ENCODE data around the gene NDUFA13.

The NDUFA13 gene

GRCh38 chr19:19517235-19517619, 1.2 kb downstream of the NDUFA13 start:
- H3K9ac ChIP-seq (ENCODE audit: insufficient read length, low read depth), result no peak overlapping the region
- peak overlapping the region; percentile 75 for H3K4me3 ChIP-seq (ENCODE audit: insufficient read length, low read depth)

GRCh38 chr19:19520989-19521388, 5.0 kb downstream of the NDUFA13 start:
- Histone ChIP-seq H3K4me3 (ENCODE audit: insufficient read length, low read depth) (no peak overlapping the region), H3K9ac (ENCODE audit: insufficient read length, low read depth) (no peak overlapping the region), H3K9me3 (ENCODE audit: insufficient read depth, low read length) (no peaks in the 10 kb centered on the region), H3K36me3 (ENCODE audit: insufficient read depth, insufficient read length, low read length) (peaks cover 52% of the 10 kb centered on the region), H3K27me3 (ENCODE audit: insufficient read depth, insufficient read length) (no peaks in the 10 kb centered on the region), H3K4me1 (ENCODE audit: insufficient read depth, insufficient read length) (peaks cover 16% of the 10 kb centered on the region)
- DNase-seq (ENCODE audit: low read depth, low spot score), result no peak
- no peak for TF ChIP-seq ZNF274 (IDR thresholded peaks at IDR 0.05; ENCODE audit: low read depth, low read length)

More at GRCh38 chr19:19517235-19517619, 1.2 kb downstream of the NDUFA13 start:
- no peaks in the 10 kb centered on the region for H3K27me3 ChIP-seq (ENCODE audit: insufficient read depth, insufficient read length)
- peaks cover 40% of the 10 kb centered on the region for H3K36me3 ChIP-seq (ENCODE audit: insufficient read depth, insufficient read length, low read length)
- TF ChIP-seq ZNF274 (IDR thresholded peaks at IDR 0.05; ENCODE audit: low read depth, low read length) (no peak), YY1 (IDR thresholded peaks at IDR 0.05; ENCODE audit: insufficient read depth, insufficient read length) (no peak), SUZ12 (IDR thresholded peaks at IDR 0.05; ENCODE audit: extremely low read depth, insufficient read depth, insufficient read length) (no peak)
- H3K9me3 ChIP-seq (ENCODE audit: insufficient read depth, low read length), result no peaks in the 10 kb centered on the region
- peaks cover 15% of the 10 kb centered on the region for H3K4me1 ChIP-seq (ENCODE audit: insufficient read depth, insufficient read length)
- no peak for DNase-seq (ENCODE audit: low read depth, low spot score)

GRCh38 chr19:19523177-19523576, 7.2 kb downstream of the NDUFA13 start:
- TF ChIP-seq ZNF274 (IDR thresholded peaks at IDR 0.05; ENCODE audit: low read depth, low read length) (no peak), YY1 (IDR thresholded peaks at IDR 0.05; ENCODE audit: insufficient read depth, insufficient read length) (no peak), SUZ12 (IDR thresholded peaks at IDR 0.05; ENCODE audit: extremely low read depth, insufficient read depth, insufficient read length) (no peak)
- H3K9me3 ChIP-seq (ENCODE audit: insufficient read depth, low read length), result no peaks in the 10 kb centered on the region
- no peak for DNase-seq (ENCODE audit: low read depth, low spot score)
- peaks cover 63% of the 10 kb centered on the region for H3K36me3 ChIP-seq (ENCODE audit: insufficient read depth, insufficient read length, low read length)
- H3K4me3 ChIP-seq (ENCODE audit: insufficient read length, low read depth), result no peak overlapping the region
- peaks cover 18% of the 10 kb centered on the region for H3K4me1 ChIP-seq (ENCODE audit: insufficient read depth, insufficient read length)
- H3K27me3 ChIP-seq (ENCODE audit: insufficient read depth, insufficient read length), result no peaks in the 10 kb centered on the region
- no peak overlapping the region for H3K9ac ChIP-seq (ENCODE audit: insufficient read length, low read depth)

- H3K4me3 ChIP-seq (ENCODE audit: insufficient read length, low read depth), result no peak overlapping the region
- peaks cover 65% of the 10 kb centered on the region for H3K36me3 ChIP-seq (ENCODE audit: insufficient read depth, insufficient read length, low read length)
- no peak for DNase-seq (ENCODE audit: low read depth, low spot score)
- H3K4me1 ChIP-seq (ENCODE audit: insufficient read depth, insufficient read length), result peaks cover 21% of the 10 kb centered on the region
- H3K27me3 ChIP-seq (ENCODE audit: insufficient read depth, insufficient read length), result no peaks in the 10 kb centered on the region
- no peak overlapping the region for H3K9ac ChIP-seq (ENCODE audit: insufficient read length, low read depth)
- TF ChIP-seq ZNF274 (IDR thresholded peaks at IDR 0.05; ENCODE audit: low read depth, low read length) (no peak), SUZ12 (IDR thresholded peaks at IDR 0.05; ENCODE audit: extremely low read depth, insufficient read depth, insufficient read length) (no peak), YY1 (IDR thresholded peaks at IDR 0.05; ENCODE audit: insufficient read depth, insufficient read length) (no peak)
- H3K9me3 ChIP-seq (ENCODE audit: insufficient read depth, low read length), result no peaks in the 10 kb centered on the region
Observed at GRCh38 chr19:19524053-19524452, 8.0 kb downstream of the NDUFA13 start.

GRCh38 chr19:19525611-19526380, 9.8 kb downstream of the NDUFA13 start:
- Histone ChIP-seq H3K4me1 (ENCODE audit: insufficient read depth, insufficient read length) (peaks cover 32% of the 10 kb centered on the region), H3K36me3 (ENCODE audit: insufficient read depth, insufficient read length, low read length) (peaks cover 64% of the 10 kb centered on the region), H3K9me3 (ENCODE audit: insufficient read depth, low read length) (no peaks in the 10 kb centered on the region), H3K9ac (ENCODE audit: insufficient read length, low read depth) (peak overlapping the region; percentile 36), H3K27me3 (ENCODE audit: insufficient read depth, insufficient read length) (no peaks in the 10 kb centered on the region), H3K4me3 (ENCODE audit: insufficient read length, low read depth) (no peak overlapping the region)
- DNase-seq (ENCODE audit: low read depth, low spot score), result no peak
- TF ChIP-seq YY1 (IDR thresholded peaks at IDR 0.05; ENCODE audit: insufficient read depth, insufficient read length), result no peak
- no peak for TF ChIP-seq SUZ12 (IDR thresholded peaks at IDR 0.05; ENCODE audit: extremely low read depth, insufficient read depth, insufficient read length)
- no peak for TF ChIP-seq ZNF274 (IDR thresholded peaks at IDR 0.05; ENCODE audit: low read depth, low read length)

GRCh38 chr19:19526581-19527370, 10.8 kb downstream of the NDUFA13 start:
- no peak for TF ChIP-seq ZNF274 (IDR thresholded peaks at IDR 0.05; ENCODE audit: low read depth, low read length)
- no peak for TF ChIP-seq YY1 (IDR thresholded peaks at IDR 0.05; ENCODE audit: insufficient read depth, insufficient read length)
- no peak for TF ChIP-seq SUZ12 (IDR thresholded peaks at IDR 0.05; ENCODE audit: extremely low read depth, insufficient read depth, insufficient read length)
- DNase-seq (ENCODE audit: low read depth, low spot score), result no peak
- Histone ChIP-seq H3K27me3 (ENCODE audit: insufficient read depth, insufficient read length) (no peaks in the 10 kb centered on the region), H3K4me1 (ENCODE audit: insufficient read depth, insufficient read length) (peaks cover 32% of the 10 kb centered on the region), H3K36me3 (ENCODE audit: insufficient read depth, insufficient read length, low read length) (peaks cover 67% of the 10 kb centered on the region), H3K9me3 (ENCODE audit: insufficient read depth, low read length) (no peaks in the 10 kb centered on the region), H3K4me3 (ENCODE audit: insufficient read length, low read depth) (no peak overlapping the region), H3K9ac (ENCODE audit: insufficient read length, low read depth) (peak overlapping the region; percentile 36)

- peaks cover 67% of the 10 kb centered on the region for H3K36me3 ChIP-seq (ENCODE audit: insufficient read depth, insufficient read length, low read length)
Observed at GRCh38 chr19:19527371-19527656, 11.3 kb downstream of the NDUFA13 start.

More at GRCh38 chr19:19527371-19527656, 11.3 kb downstream of the NDUFA13 start:
- no peaks in the 10 kb centered on the region for H3K27me3 ChIP-seq (ENCODE audit: insufficient read depth, insufficient read length)
- no peaks in the 10 kb centered on the region for H3K9me3 ChIP-seq (ENCODE audit: insufficient read depth, low read length)
- no peak overlapping the region for H3K4me3 ChIP-seq (ENCODE audit: insufficient read length, low read depth)
- TF ChIP-seq ZNF274 (IDR thresholded peaks at IDR 0.05; ENCODE audit: low read depth, low read length), result no peak
- TF ChIP-seq SUZ12 (IDR thresholded peaks at IDR 0.05; ENCODE audit: extremely low read depth, insufficient read depth, insufficient read length), result no peak
- no peak for TF ChIP-seq YY1 (IDR thresholded peaks at IDR 0.05; ENCODE audit: insufficient read depth, insufficient read length)
- H3K9ac ChIP-seq (ENCODE audit: insufficient read length, low read depth), result no peak overlapping the region
- no peak for DNase-seq (ENCODE audit: low read depth, low spot score)
- H3K4me1 ChIP-seq (ENCODE audit: insufficient read depth, insufficient read length), result peaks cover 34% of the 10 kb centered on the region

All from NT2/D1 (cell line).